ENCODE results near the gene SRRT.
A peak's percentile ranks its signal among the peaks of the same experiment; 100 is the strongest.

The SRRT gene

GRCh38 chr7:100874300-100874576, 665 bp upstream of the SRRT start:
- DNase-seq (ENCODE audit: low read depth): no peak
- H3K4me3 ChIP-seq (ENCODE audit: control insufficient read depth, low read depth, low read length): peak overlapping the region; percentile 90
- no peak for TF ChIP-seq CTCF (conservative IDR thresholded peaks at IDR 0.05; ENCODE audit: control insufficient read depth, insufficient read depth, low read depth, low read length)

- no peak for TF ChIP-seq CTCF (conservative IDR thresholded peaks at IDR 0.05; ENCODE audit: control insufficient read depth, insufficient read depth, low read depth, low read length)
- peak overlapping the region; percentile 90 for H3K4me3 ChIP-seq (ENCODE audit: control insufficient read depth, low read depth, low read length)
- no peak for DNase-seq (ENCODE audit: low read depth)
Observed at GRCh38 chr7:100875356-100875751, 451 bp downstream of the SRRT start.

DNA sequence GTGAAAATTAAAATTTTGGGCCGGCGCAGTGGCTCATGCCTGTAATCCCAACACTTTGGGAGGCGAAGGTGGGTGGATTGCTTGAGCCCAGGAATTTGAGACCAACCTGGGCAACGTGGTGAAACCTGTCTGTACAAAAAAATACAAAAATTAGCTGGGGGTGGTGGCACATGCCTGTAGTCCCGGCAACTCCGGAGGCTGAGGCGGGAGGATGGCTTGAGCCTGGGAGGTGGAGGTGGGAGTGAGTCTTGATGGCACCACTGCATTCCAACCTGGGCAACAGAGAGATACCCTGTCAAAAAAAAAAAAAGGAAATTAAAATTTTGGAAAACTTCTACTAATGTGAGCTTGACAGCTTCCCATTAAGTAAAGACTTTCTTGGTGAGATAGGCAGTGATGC, 3.1 kb downstream of the SRRT start:
- DNase-seq (ENCODE audit: low read depth): no peak
- TF ChIP-seq CTCF (conservative IDR thresholded peaks at IDR 0.05; ENCODE audit: control insufficient read depth, insufficient read depth, low read depth, low read length): no peak
- no peak overlapping the region for H3K4me3 ChIP-seq (ENCODE audit: control insufficient read depth, low read depth, low read length)

- no peak for TF ChIP-seq CTCF (conservative IDR thresholded peaks at IDR 0.05; ENCODE audit: control insufficient read depth, insufficient read depth, low read depth, low read length)
- H3K4me3 ChIP-seq (ENCODE audit: control insufficient read depth, low read depth, low read length): no peak overlapping the region
- DNase-seq (ENCODE audit: low read depth): no peak
Observed at GRCh38 chr7:100878685-100879084, 3.8 kb downstream of the SRRT start.

GRCh38 chr7:100879685-100880261, 4.9 kb downstream of the SRRT start:
- no peak for DNase-seq (ENCODE audit: low read depth)
- TF ChIP-seq CTCF (conservative IDR thresholded peaks at IDR 0.05; ENCODE audit: control insufficient read depth, insufficient read depth, low read depth, low read length): no peak
- no peak overlapping the region for H3K4me3 ChIP-seq (ENCODE audit: control insufficient read depth, low read depth, low read length)

DNA sequence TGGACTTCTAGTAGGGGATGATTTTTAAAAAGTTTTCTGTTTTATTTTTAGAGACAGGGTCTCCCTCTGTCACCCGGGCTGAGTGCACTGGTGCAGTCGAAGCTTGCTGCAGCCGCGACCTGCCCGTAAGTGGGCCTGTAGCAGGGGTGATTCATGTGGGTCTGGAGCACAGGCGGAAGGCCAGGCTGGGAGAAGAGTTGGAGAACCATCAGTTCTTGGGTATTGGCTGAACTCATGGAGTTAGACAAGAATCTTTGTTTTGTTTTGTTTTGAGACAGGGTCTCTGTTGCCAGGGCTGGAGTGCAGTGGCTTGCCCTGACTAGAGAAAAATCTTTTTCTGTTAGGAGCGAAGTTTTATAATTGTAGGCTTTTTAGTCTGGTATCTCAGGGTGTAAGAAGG, 5.7 kb downstream of the SRRT start:
- TF ChIP-seq CTCF (conservative IDR thresholded peaks at IDR 0.05; ENCODE audit: control insufficient read depth, insufficient read depth, low read depth, low read length): no peak
- DNase-seq (ENCODE audit: low read depth): no peak
- H3K4me3 ChIP-seq (ENCODE audit: control insufficient read depth, low read depth, low read length): no peak overlapping the region

DNA sequence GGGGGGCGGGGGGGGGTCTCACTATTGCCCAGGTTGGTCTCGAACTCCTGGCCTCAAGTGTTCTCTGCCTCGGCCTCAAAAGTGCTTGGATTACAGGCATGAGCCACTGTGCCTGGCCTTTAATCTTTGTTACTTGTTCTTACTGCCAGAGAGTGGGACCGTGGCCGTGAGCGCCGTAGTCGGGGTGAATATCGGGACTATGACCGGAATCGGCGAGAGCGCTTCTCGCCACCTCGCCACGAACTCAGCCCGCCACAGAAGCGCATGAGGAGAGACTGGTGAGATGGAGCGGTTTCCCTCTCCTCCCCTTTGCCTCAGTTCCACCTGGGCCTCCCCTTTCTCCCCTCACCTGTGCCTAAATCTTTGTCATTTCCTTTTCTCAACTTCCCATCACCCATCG, 6.2 kb downstream of the SRRT start:
- no peak overlapping the region for H3K4me3 ChIP-seq (ENCODE audit: control insufficient read depth, low read depth, low read length)
- DNase-seq (ENCODE audit: low read depth): no peak
- no peak for TF ChIP-seq CTCF (conservative IDR thresholded peaks at IDR 0.05; ENCODE audit: control insufficient read depth, insufficient read depth, low read depth, low read length)
